CD8-positive, alpha-beta memory T cell (primary cell): ENCODE measurements around the gene UBN1. TPM values are rescaled to one million over a fixed set of nuclear protein-coding genes. Genes with fewer than 3 reads are reported as not detected.

Source experiments
- CTCF ChIA-PET: fragments of 350-600 bp; sonication (Branson Sonifier 250); formaldehyde crosslinking; loops from one replicate; lab custom pipeline; 2021; ENCODE audit warnings: antibody characterized with exemption; lab: Charles Lee
- POLR2A ChIA-PET: fragments of 350-600 bp; sonication (Branson Sonifier 250); formaldehyde crosslinking; loops from one replicate; lab custom pipeline; 2021; ENCODE audit warnings: antibody characterized with exemption; lab: Charles Lee
- DNase-seq, 5 donors: peaks; one replicate each; pipeline versions ENCODE4 v3.0.0 to v3.0.0-alpha.2; 2020 to 2022; ENCODE audit warnings: mixed read lengths in 1 of 5
- H3K27ac ChIP-seq: one replicate; pipeline ENCODE4 v1.7.0; 2013; ENCODE audit warnings: low read depth, mild to moderate bottlenecking, low read length, moderate library complexity
- H3K27me3 ChIP-seq: 2 replicates; pipeline ENCODE4 v1.7.0; 2013; ENCODE audit warnings: low read length, mild to moderate bottlenecking; ENCODE audit not compliant: insufficient read depth, poor library complexity, severe bottlenecking
- H3K36me3 ChIP-seq: 2 replicates; pipeline ENCODE4 v1.7.0; 2013; ENCODE audit warnings: mild to moderate bottlenecking, low read length, moderate library complexity; ENCODE audit not compliant: insufficient read depth
- H3K4me1 ChIP-seq: 2 replicates; pipeline ENCODE4 v1.7.0; 2013; ENCODE audit warnings: mild to moderate bottlenecking, low read length, moderate library complexity; ENCODE audit not compliant: insufficient read depth
- H3K4me3 ChIP-seq: 2 replicates; pipeline ENCODE4 v1.7.0; 2013; ENCODE audit warnings: mild to moderate bottlenecking, low read length
- H3K9me3 ChIP-seq: 2 replicates; pipeline ENCODE4 v1.7.0; 2013; ENCODE audit warnings: mild to moderate bottlenecking, low read length
- H3K27ac Mint-ChIP-seq, 8 donors: one replicate each; pipeline ENCODE4 v1.8.0; 2020 to 2021; ENCODE audit warnings: mixed read lengths in 8 of 8, mild to moderate bottlenecking in 6 of 8, inconsistent platforms in 3 of 8, moderate library complexity in 3 of 8
- H3K27me3 Mint-ChIP-seq, 2 donors: one replicate each; pipeline ENCODE4 v1.8.0; 2020 to 2021; ENCODE audit warnings: mixed read lengths in 2 of 2, mild to moderate bottlenecking in 1 of 2, moderate library complexity in 1 of 2
- H3K36me3 Mint-ChIP-seq, 3 donors: one replicate each; pipeline ENCODE4 v1.8.0; 2020 to 2021; ENCODE audit warnings: mixed read lengths in 3 of 3, inconsistent platforms in 1 of 3, mild to moderate bottlenecking in 1 of 3
- H3K4me1 Mint-ChIP-seq, 3 donors: one replicate each; pipeline ENCODE4 v1.8.0; 2020 to 2021; ENCODE audit warnings: mixed read lengths in 3 of 3, inconsistent platforms in 1 of 3, mild to moderate bottlenecking in 1 of 3
- H3K4me3 Mint-ChIP-seq, 7 donors: one replicate each; pipeline ENCODE4 v1.8.0; 2020 to 2021; ENCODE audit warnings: mixed read lengths in 7 of 7, mild to moderate bottlenecking in 6 of 7, moderate library complexity in 4 of 7, inconsistent platforms in 2 of 7
- H3K9me3 Mint-ChIP-seq, 5 donors: one replicate each; pipeline ENCODE4 v1.8.0; 2020 to 2022; ENCODE audit warnings: mixed read lengths in 5 of 5, mild to moderate bottlenecking in 3 of 5, moderate library complexity in 2 of 5, inconsistent platforms in 1 of 5
- polyA plus RNA-seq: library from polyadenylated mRNA; unstranded; fragments of 300-500 nt; fragmentation: Illumina TruSeq; gene quantifications from one replicate; pipeline ENCODE4 v1.2.3, GENCODE V29; 2021
- total RNA-seq, 2 experiments: library from RNA; stranded (reverse); gene quantifications; one replicate each; pipeline ENCODE4 v1.2.3, GENCODE V29; 2021

UBN1 gene
- total and polyA plus RNA-seq, 3 experiments from 2014 or later, result 23.3 to 41.0 (median 40.3) TPM

GRCh38 chr16:4899474-4899846, 52.2 kb downstream of the UBN1 start:
- no peak overlapping the region for H3K4me3 ChIP-seq
- H3K36me3 Mint-ChIP-seq, result no peaks in the 10 kb centered on the region
- no peak overlapping the region for H3K27ac Mint-ChIP-seq
- peaks cover 20 to 26% of the 10 kb centered on the region in 2 donors for H3K27me3 Mint-ChIP-seq
- no peaks in the 10 kb centered on the region for H3K4me1 ChIP-seq
- H3K9me3 Mint-ChIP-seq, result no peaks in the 10 kb centered on the region
- no peaks in the 10 kb centered on the region for H3K4me1 Mint-ChIP-seq
- no peak overlapping the region for H3K27ac ChIP-seq
- no peaks in the 10 kb centered on the region for H3K36me3 ChIP-seq
- ChIA-PET CTCF (no interaction called here), POLR2A (no interaction called here)
- H3K4me3 Mint-ChIP-seq, result no peak overlapping the region
- no peaks in the 10 kb centered on the region for H3K27me3 ChIP-seq
- DNase-seq, result no peak
- no peaks in the 10 kb centered on the region for H3K9me3 ChIP-seq

GRCh38 chr16:4900036-4900435, 52.8 kb downstream of the UBN1 start:
- H3K4me3 ChIP-seq, result no peak overlapping the region
- POLR2A ChIA-PET, result no interaction called here
- Mint-ChIP-seq H3K4me1 (no peaks in the 10 kb centered on the region), H3K27ac (no peak overlapping the region), H3K27me3 (peaks cover 20 to 29% of the 10 kb centered on the region in 2 donors), H3K9me3 (no peaks in the 10 kb centered on the region), H3K4me3 (no peak overlapping the region), H3K36me3 (no peaks in the 10 kb centered on the region)
- no peak overlapping the region for H3K27ac ChIP-seq
- CTCF ChIA-PET, result no interaction called here
- no peaks in the 10 kb centered on the region for H3K9me3 ChIP-seq
- no peaks in the 10 kb centered on the region for H3K27me3 ChIP-seq
- no peak for DNase-seq
- no peaks in the 10 kb centered on the region for H3K4me1 ChIP-seq
- no peaks in the 10 kb centered on the region for H3K36me3 ChIP-seq

GRCh38 chr16:4900750-4901149, 53.5 kb downstream of the UBN1 start:
- Histone ChIP-seq H3K27me3 (no peaks in the 10 kb centered on the region), H3K9me3 (no peaks in the 10 kb centered on the region), H3K4me1 (no peaks in the 10 kb centered on the region), H3K27ac (no peak overlapping the region), H3K4me3 (no peak overlapping the region), H3K36me3 (no peaks in the 10 kb centered on the region)
- CTCF ChIA-PET, result interaction anchor here (1.2 kb wide), 1 partner anchor 10 kb away, joined by 3 read pairs; no protein-coding TSS in a partner anchor
- Mint-ChIP-seq H3K27me3 (peaks cover 20 to 35% of the 10 kb centered on the region in 2 donors), H3K4me1 (no peaks in the 10 kb centered on the region), H3K4me3 (no peak overlapping the region), H3K27ac (no peak overlapping the region), H3K36me3 (no peaks in the 10 kb centered on the region), H3K9me3 (no peaks in the 10 kb centered on the region)
- POLR2A ChIA-PET, result no interaction called here
- DNase-seq, result no peak

- H3K36me3 ChIP-seq, result no peaks in the 10 kb centered on the region
- ChIA-PET CTCF (no interaction called here), POLR2A (no interaction called here)
- H3K4me1 Mint-ChIP-seq, result no peaks in the 10 kb centered on the region
- H3K4me3 Mint-ChIP-seq, result no peak overlapping the region
- DNase-seq, result no peak
- H3K9me3 Mint-ChIP-seq, result no peaks in the 10 kb centered on the region
- no peaks in the 10 kb centered on the region for H3K4me1 ChIP-seq
- H3K27me3 ChIP-seq, result no peaks in the 10 kb centered on the region
- no peaks in the 10 kb centered on the region for H3K9me3 ChIP-seq
- H3K4me3 ChIP-seq, result no peak overlapping the region
- H3K27ac Mint-ChIP-seq, result no peak overlapping the region
- H3K36me3 Mint-ChIP-seq, result no peaks in the 10 kb centered on the region
- peaks cover 20 to 39% of the 10 kb centered on the region in 2 donors for H3K27me3 Mint-ChIP-seq
- H3K27ac ChIP-seq, result no peak overlapping the region
These were observed 54.8 kb downstream of the UBN1 start for GRCh38 chr16:4902038-4902437.

- Mint-ChIP-seq H3K27me3 (peaks cover 15 to 33% of the 10 kb centered on the region in 2 donors), H3K36me3 (no peaks in the 10 kb centered on the region), H3K4me3 (no peak overlapping the region), H3K9me3 (no peaks in the 10 kb centered on the region), H3K27ac (no peak overlapping the region), H3K4me1 (no peaks in the 10 kb centered on the region)
- Histone ChIP-seq H3K36me3 (no peaks in the 10 kb centered on the region), H3K4me3 (no peak overlapping the region), H3K27ac (no peak overlapping the region), H3K4me1 (no peaks in the 10 kb centered on the region), H3K27me3 (no peaks in the 10 kb centered on the region), H3K9me3 (no peaks in the 10 kb centered on the region)
- POLR2A ChIA-PET, result no interaction called here
- DNase-seq, result no peak
- CTCF ChIA-PET, result no interaction called here
These were observed 57.0 kb downstream of the UBN1 start for GRCh38 chr16:4904108-4904941.

- no peaks in the 10 kb centered on the region for H3K36me3 Mint-ChIP-seq
- H3K4me3 Mint-ChIP-seq, result no peak overlapping the region
- peaks cover 13 to 29% of the 10 kb centered on the region in 2 donors for H3K27me3 Mint-ChIP-seq
- H3K9me3 Mint-ChIP-seq, result no peaks in the 10 kb centered on the region
- ChIA-PET POLR2A (no interaction called here), CTCF (no interaction called here)
- Histone ChIP-seq H3K27me3 (no peaks in the 10 kb centered on the region), H3K4me1 (no peaks in the 10 kb centered on the region), H3K4me3 (no peak overlapping the region), H3K27ac (no peak overlapping the region), H3K9me3 (no peaks in the 10 kb centered on the region), H3K36me3 (no peaks in the 10 kb centered on the region)
- no peak overlapping the region for H3K27ac Mint-ChIP-seq
- no peaks in the 10 kb centered on the region for H3K4me1 Mint-ChIP-seq
- no peak for DNase-seq
These were observed 57.8 kb downstream of the UBN1 start for GRCh38 chr16:4904942-4905615.

- Histone ChIP-seq H3K27me3 (no peaks in the 10 kb centered on the region), H3K4me1 (no peaks in the 10 kb centered on the region), H3K9me3 (no peaks in the 10 kb centered on the region), H3K27ac (no peak overlapping the region), H3K36me3 (no peaks in the 10 kb centered on the region), H3K4me3 (no peak overlapping the region)
- H3K9me3 Mint-ChIP-seq, result no peaks in the 10 kb centered on the region
- no peaks in the 10 kb centered on the region for H3K4me1 Mint-ChIP-seq
- H3K4me3 Mint-ChIP-seq, result no peak overlapping the region
- no peak overlapping the region for H3K27ac Mint-ChIP-seq
- POLR2A ChIA-PET, result no interaction called here
- no peaks in the 10 kb centered on the region for H3K36me3 Mint-ChIP-seq
- peaks cover 8 to 25% of the 10 kb centered on the region in 2 donors for H3K27me3 Mint-ChIP-seq
- CTCF ChIA-PET, result no interaction called here
- DNase-seq, result no peak
These were observed 61.6 kb downstream of the UBN1 start for GRCh38 chr16:4908854-4909401.

- Histone ChIP-seq H3K27ac (no peak overlapping the region), H3K36me3 (no peaks in the 10 kb centered on the region), H3K4me1 (no peaks in the 10 kb centered on the region), H3K27me3 (no peaks in the 10 kb centered on the region), H3K4me3 (no peak overlapping the region), H3K9me3 (no peaks in the 10 kb centered on the region)
- Mint-ChIP-seq H3K4me1 (no peaks in the 10 kb centered on the region), H3K36me3 (no peaks in the 10 kb centered on the region), H3K4me3 (no peak overlapping the region), H3K27me3 (peaks cover 8 to 19% of the 10 kb centered on the region in 2 donors), H3K27ac (no peak overlapping the region), H3K9me3 (no peaks in the 10 kb centered on the region)
- CTCF ChIA-PET, result no interaction called here
- DNase-seq, result no peak
- POLR2A ChIA-PET, result no interaction called here
These were observed 62.5 kb downstream of the UBN1 start for GRCh38 chr16:4909825-4910224.
